ENCODE data around the gene PAPPA.

The PAPPA gene

DNA sequence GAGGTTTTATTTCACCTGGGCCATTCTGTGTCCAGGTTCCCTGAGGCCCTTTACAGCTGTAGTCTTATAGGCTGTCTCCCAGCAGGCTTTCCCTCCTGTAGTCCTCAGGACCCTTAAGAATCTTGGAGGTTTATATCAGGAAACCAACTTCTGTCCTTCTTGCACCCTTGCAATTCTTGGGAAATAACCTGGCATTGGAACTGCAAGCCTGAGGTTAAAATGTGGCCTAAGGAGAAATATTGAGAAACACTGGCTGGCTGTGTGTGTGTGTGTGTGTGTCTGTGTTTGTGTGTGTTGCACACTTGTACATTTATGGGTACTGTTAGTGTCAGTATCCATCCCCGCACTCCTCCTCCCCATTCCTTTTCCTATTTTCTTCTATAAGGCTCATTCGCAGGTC is 168.9 kb downstream of the PAPPA start:
- DNase-seq, result no peak

DNA sequence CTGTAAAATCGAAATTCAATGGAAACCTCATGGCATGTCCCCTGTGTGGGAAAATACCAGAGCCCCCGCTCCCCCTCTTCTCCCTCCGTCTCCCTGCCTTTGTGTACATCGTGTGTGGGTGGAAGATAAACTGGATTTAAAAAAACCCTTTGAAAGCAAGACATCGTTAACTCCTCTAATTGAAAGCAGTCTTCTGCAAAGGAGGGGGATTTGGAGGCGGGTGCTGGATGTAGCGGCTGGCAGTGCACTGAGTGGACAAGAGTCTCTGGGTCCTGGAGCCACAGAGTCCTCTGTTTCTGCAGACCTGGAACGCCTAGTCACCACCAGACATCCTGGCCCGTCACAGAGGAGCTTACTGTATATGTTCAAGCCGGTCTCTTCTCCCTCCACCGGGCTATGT is 169.4 kb downstream of the PAPPA start:
- no peak for DNase-seq

DNA sequence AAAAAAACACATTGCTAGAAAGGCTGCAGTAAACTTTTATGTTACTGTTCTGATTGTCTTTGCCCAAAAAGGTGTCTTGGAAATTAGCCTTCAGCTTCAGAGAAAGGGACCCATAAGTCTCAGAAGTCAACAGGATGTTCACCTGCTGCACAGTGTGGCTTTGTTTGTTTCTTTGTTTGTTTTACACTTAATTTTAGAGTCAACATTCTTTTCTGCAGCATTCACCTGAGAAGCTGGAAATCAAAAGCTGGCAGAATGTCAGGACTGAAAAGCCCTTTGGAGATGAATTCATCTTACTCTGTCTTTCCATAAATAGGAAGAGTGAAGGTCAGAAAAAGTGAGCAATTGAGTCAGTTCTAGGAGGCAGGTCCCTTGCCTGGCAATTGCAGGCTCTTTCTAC is 170.0 kb downstream of the PAPPA start:
- no peak for DNase-seq

GRCh38 chr9:116325924-116326323 is 172.3 kb downstream of the PAPPA start:
- no peak for DNase-seq

DNA sequence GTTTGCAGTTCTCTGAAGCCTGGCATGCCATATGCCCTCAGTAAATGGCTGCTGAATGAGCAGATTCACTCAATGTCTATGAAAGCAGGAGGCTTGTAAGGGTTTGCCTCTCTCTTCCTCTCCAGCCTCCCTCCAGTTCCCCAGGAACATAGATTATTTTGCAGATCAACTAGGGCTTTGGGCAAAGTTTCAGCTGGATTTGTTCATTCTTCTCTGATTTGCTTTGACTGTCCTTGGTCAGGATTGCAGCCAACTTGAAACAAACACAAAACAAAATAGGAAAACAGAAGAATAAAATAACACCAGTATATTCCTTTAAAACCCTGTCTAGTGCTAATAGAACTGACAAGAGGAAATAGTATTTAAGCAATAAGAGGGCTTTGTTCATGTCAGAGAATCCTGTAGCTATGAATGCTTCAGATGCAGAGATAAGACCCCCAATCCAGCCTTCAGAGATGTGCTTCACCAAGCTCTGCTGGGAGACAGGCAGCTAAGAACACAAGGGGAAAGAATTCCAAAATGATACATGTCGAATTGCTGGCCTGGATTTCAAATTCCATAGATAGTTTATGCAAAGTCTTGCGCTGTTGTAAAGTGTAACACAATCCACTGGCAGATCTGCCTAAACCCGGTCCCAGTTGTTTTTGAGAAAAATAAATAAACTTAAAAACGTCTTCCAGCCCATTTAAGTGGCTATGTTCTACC is 174.3 kb downstream of the PAPPA start:
- DNase-seq, result no peak

DNA sequence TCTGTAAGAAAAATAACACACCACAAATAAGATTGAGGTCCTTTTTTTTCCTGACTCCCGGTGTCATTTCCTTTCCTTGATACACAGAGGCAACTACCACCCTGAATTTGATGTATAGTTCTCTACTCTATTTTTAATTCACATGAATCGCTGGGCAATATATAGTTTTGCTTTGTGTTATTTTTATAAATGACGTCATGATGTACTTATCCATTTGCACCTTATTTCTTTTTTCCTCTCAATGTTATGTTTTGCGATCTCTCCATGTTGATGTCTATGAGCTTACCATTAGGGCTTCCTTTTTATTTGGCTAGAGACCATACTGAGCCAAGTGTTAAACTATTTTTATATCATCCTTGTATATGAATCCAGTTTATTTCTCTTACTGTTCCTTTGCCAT is 175.9 kb downstream of the PAPPA start:
- no peak for DNase-seq

GRCh38 chr9:116331241-116331640 is 177.7 kb downstream of the PAPPA start:
- DNase-seq, result no peak

- DNase-seq, result no peak
Measured at GRCh38 chr9:116332090-116332489, 178.5 kb downstream of the PAPPA start.

DNA sequence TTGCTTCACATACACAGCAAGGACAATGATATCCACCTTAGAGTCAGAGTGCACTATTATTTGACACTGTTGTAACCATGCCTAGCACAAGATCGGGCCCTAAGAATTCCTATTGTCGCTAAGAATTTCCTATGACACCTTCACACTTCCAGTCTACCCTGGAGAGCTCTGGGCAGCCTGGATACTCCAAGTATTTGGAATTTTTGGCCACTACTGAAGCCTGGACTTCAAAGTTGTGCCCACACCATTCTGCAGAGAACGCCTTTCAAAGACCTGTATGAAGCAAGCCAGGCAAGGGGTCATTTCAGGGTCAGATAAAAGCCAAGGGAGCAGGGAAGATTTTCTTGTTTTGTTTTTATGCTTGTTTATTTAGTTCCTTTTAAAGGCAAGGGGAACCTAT is 179.7 kb downstream of the PAPPA start:
- DNase-seq, result no peak

DNA sequence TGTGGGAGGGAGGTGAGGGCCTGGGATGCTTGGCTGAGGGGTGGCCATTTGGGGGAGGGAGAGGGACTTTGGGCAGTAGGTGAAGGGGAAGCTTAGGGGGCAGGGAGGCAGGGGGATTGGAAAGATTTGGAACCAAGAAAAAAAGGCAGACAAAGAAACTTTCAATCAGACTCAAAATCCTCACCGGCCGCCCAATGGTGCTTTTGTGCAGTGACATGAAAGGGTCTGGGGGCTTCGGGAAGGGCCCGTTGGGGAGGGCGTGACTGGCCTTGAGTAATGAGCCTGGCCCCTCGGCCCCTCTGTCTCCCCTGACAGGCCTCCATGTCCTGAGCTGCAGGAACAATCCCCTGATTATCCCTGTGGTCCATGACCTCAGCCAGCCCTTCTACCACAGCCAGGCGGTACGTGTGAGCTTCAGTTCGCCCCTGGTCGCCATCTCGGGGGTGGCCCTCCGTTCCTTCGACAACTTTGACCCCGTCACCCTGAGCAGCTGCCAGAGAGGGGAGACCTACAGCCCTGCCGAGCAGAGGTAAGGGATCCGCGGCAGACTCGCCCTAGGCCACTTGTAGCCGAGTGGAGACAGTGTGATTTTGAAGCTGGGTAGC is 181.1 kb downstream of the PAPPA start:
- DNase-seq, result no peak

DNA sequence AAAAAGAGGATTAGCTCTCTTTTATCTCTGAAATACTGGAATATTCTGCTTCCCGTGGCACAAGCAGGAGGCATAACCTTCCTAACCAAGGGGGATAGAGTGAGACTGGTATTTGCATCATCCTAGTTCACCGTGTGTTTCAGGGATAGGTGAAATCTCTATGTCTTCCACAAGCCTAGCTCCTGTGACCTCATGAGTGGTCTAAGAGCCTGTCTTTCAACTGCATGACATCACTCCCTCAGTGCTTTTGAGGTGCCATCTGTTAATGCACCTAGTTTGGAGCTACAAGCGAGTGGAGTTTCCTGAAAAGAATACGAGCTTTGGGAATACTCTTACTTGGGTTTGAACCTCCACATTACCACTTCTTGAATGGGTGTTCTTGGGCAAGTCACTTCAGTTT is 181.8 kb downstream of the PAPPA start:
- DNase-seq, result no peak

GRCh38 chr9:116336133-116336862 is 182.7 kb downstream of the PAPPA start:
- DNase-seq, result no peak

DNA sequence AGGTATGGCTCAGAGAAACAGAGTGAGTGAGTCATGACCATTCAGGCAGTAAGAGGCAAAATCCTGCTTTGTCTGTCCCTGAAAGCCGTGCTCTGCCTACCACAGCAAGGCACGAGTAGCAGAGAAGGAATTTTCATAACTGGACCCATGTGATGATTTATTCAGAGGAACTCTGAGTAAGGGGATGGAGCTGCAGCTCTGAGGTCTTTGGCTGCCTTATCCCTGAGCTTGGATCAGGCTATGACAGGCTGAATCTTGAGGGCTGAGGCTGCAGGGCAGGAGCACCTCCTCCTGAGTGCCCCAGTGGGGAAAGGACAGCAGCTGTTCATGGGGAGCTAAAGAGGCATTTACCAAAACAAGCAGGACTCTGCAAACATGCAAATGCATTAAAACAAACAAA is 183.4 kb downstream of the PAPPA start:
- no peak for DNase-seq

GRCh38 chr9:116340270-116340669 is 186.7 kb downstream of the PAPPA start:
- no peak for DNase-seq

- no peak for DNase-seq
Measured at GRCh38 chr9:116342061-116342460, 188.5 kb downstream of the PAPPA start.

GRCh38 chr9:116342941-116343340 is 189.3 kb downstream of the PAPPA start:
- no peak for DNase-seq

GRCh38 chr9:116344416-116344815 is 190.8 kb downstream of the PAPPA start:
- DNase-seq, result no peak

DNA sequence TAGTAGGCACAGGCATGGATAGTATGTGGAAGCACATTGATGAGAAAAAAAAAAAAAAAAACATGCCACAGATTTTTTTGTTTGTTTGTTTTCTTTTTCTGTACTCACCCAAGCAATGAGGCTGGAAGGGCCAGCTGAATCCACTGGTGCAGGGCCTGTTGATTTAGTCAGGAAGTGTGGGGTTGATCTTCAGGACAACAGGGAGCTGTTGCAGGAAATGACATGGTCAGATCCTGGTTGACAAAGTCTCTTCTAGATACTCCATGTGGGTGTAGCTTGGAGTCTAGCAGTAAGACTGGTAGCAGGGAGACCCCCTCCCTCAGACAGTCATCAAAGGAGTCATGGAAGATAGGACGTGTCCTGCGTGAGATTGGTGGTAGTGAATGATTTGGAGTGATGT is 191.8 kb downstream of the PAPPA start:
- no peak for DNase-seq

GRCh38 chr9:116345817-116346216 is 192.2 kb downstream of the PAPPA start:
- no peak for DNase-seq

- no peak for DNase-seq
Measured at GRCh38 chr9:116349684-116350083, 196.1 kb downstream of the PAPPA start.

DNA sequence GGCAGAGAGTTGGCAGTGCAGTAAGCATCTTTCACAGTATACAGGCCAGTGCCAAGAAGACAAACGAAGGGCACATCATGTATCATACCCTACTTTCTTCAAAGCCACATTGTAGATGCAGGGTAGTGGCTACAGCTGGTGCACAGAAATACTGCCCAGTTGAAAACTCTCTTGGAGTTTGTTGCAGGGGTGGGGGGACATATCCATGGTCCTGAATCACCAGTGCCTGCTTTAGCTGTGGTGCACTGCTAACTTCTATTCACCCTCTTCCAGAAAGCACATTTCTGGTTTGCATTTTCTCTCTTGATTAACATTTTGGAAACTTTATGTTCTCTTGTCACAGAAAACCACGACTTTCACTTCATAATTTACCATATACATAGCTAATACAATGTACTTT is 196.6 kb downstream of the PAPPA start:
- DNase-seq, result no peak

DNA sequence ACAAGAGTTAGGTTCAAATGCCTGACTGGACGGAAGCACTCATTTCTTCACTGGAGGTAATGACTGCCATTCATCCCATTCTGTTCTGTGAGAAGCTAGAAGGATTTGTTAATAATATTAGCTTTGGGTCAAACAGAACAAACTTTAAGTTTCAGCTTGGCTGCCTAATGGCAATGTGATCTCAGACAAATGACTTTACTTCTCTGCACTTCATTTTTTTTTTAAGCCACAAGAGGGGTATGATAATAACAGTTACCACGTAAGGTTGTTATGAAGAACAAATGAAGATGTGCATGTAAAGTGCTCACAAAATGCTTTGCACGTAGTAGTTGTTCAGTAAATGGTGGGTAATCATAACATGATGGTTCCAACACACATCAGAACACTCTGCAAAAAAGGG is 199.4 kb downstream of the PAPPA start:
- no peak for DNase-seq

DNA sequence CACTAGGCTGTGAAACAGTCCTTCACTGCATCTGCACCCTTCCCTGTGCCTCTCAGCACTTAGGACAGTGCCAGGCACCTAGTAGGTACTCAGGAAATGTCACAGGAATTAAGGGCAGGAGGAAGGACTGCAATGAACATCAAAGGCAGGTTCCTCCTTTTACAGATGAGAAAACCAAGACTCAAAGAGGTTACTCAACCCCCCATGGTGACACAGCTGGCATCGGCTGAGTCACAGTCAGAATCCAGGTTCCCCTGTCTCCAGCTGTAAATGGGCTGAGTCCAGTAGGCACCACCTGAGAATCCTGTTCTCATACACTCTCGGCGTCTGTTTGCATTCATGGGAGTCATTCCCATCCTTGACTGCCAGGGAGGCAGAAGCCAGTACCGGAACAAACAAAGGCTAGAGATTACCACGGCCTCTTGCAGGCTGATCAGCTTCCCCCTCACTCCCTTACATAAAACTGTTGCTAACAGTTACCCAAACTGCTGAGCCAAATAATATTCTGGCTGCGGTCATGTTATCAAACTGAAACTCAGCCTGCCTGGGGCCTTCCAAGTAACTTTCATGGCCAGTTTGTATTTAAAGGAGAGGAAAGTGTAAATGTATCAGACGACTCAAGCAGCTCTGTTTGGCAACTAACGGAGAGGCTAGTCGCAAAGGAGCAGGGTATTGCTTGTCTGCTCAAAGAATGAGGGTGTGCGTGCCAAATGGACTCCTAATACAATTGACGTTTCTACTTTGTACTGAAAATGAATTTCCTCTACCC is 201.7 kb downstream of the PAPPA start:
- no peak for DNase-seq

GRCh38 chr9:116358251-116358650 is 204.7 kb downstream of the PAPPA start:
- DNase-seq, result no peak

Measured in cortex of kidney (tissue), 1 donor.